C4-2B (cell line): ENCODE measurements around the gene SLC29A4.
"Not testable (repeated sequence)": the region's sequence is repeated elsewhere in the genome, so short reads cannot be mapped to it uniquely, and the experiment has no call there.

Experiments used
- H3K27ac ChIP-seq: fragments of 450-650 bp; 2 replicates; pipeline ENCODE4 v1.5.1; 2017
- CTCF ChIP-seq: fragments of 450-650 bp; conservative IDR thresholded peaks from 2 replicates; pipeline ENCODE4 v1.5.1; 2017; ENCODE audit warnings: mild to moderate bottlenecking
- ZFX ChIP-seq: fragments of 450-650 bp; IDR thresholded peaks from 2 replicates; pipeline ENCODE4 v1.6.1; 2017

Gene SLC29A4

GRCh38 chr7:5314864-5315263 is 32.1 kb downstream of the SLC29A4 start:
- no peak overlapping the region for H3K27ac ChIP-seq
- no peak for TF ChIP-seq ZFX
- TF ChIP-seq CTCF, result no peak

- TF ChIP-seq CTCF (no peak), ZFX (no peak)
- no peak overlapping the region for H3K27ac ChIP-seq
Observed at GRCh38 chr7:5315761-5316160, 33.0 kb downstream of the SLC29A4 start.

GRCh38 chr7:5318613-5319012 is 35.9 kb downstream of the SLC29A4 start:
- not testable (repeated sequence) for H3K27ac ChIP-seq

- TF ChIP-seq CTCF (no peak), ZFX (no peak)
- no peak overlapping the region for H3K27ac ChIP-seq
Observed at GRCh38 chr7:5320391-5320790, 37.6 kb downstream of the SLC29A4 start.

- TF ChIP-seq ZFX (no peak), CTCF (no peak)
- H3K27ac ChIP-seq, result no peak overlapping the region
Observed at GRCh38 chr7:5320802-5321396, 38.2 kb downstream of the SLC29A4 start.

- TF ChIP-seq ZFX (no peak), CTCF (no peak)
- H3K27ac ChIP-seq, result no peak overlapping the region
Observed at GRCh38 chr7:5322621-5323410, 40.1 kb downstream of the SLC29A4 start.

- H3K27ac ChIP-seq, result not testable (repeated sequence)
Observed at GRCh38 chr7:5323800-5324781, 41.3 kb downstream of the SLC29A4 start.

- TF ChIP-seq CTCF (no peak), ZFX (no peak)
Observed at GRCh38 chr7:5324961-5325360, 42.2 kb downstream of the SLC29A4 start.

More at GRCh38 chr7:5324961-5325360, 42.2 kb downstream of the SLC29A4 start:
- H3K27ac ChIP-seq, result no peak overlapping the region
